ENCODE measurements around the gene CTNNA2. TPM values are rescaled to one million over a fixed set of nuclear protein-coding genes. Genes with fewer than 3 reads are reported as not detected.

CTNNA2 gene
- total RNA-seq, 1 donor from 2014 or later: not detected

DNA sequence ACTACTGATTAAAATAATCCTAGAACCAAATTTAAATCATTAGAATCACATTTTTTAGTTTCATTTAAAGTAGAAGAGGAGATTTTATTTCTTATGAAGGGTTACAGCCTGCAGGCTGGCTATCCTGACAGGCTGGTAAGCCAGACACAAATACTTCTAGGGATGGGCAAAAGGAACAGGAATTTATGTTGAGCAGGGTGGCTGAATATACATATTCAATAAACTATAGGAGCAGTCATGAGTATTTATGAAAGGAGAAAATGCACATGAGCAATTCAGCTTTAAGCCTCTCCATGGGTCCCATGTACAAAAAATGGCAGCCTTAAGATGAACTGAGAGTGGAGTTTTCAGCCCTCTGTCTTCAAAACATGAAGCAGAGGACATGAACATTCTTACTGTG lies 182.4 kb downstream of the CTNNA2 start:
- ATAC-seq: no peak
- intact Hi-C loops (cut with micrococcal nuclease): no loop called here
- no peak for DNase-seq

DNA sequence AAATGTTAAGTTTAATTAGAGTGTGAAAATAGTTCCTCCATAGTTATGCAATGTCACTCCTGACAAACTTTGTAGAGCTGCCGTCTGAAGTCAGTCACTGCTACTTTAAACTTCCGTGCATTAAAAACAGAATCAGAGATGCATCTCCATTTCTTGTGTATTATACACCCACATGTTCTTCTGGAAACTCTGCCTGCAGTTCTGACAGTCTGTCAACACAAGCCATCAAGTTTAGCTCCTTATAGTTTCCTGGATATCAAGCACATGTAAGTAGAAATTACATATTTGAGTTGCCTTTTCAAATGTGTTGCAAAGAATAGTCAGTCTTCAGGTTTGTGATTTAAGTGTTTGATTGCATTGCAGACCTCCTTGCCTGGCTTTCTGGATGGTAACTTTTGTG lies 184.3 kb downstream of the CTNNA2 start:
- DNase-seq: no peak
- intact Hi-C loops (cut with micrococcal nuclease): no loop called here
- no peak for ATAC-seq

GRCh38 chr2:79700651-79701050 lies 187.8 kb downstream of the CTNNA2 start:
- ATAC-seq (no peak), DNase-seq (no peak)
- intact Hi-C loops (cut with micrococcal nuclease): no loop called here

GRCh38 chr2:79702905-79703304 lies 190.1 kb downstream of the CTNNA2 start:
- intact Hi-C loops (cut with micrococcal nuclease): no loop called here
- ATAC-seq: no peak
- DNase-seq: no peak

- DNase-seq (no peak), ATAC-seq (no peak)
- intact Hi-C loops (cut with micrococcal nuclease): no loop called here
Observed at GRCh38 chr2:79711098-79711497, 198.2 kb downstream of the CTNNA2 start.

DNA sequence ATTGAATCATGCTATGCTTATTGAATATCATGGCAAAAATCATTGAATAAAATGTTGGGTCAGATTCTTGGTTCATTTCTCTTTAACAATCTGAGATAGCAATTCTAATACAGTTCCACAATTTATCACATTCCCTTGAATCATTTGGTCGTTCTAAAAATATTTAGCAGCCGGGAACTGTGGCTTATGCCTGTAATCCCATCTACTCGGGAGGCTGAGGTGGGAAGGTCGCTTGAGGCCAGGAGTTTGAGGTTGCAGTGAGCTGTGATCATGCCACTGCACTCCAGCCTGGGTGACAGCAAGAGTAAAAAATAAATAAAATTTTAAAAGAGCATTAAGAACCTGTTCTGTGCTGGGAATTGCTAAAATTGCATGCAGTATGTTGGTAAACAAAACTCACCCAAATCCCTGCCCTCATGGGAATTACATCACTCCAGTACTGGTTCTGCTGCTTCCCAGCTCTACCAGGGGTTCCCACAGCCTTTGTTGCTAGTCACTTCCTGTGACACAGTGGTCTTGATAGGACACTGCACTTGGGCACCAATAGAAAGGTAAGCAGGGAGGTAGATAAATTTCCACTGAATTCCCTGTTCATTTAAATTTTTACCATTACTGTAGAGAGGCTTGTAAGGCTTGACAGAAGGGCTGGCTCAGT lies 200.4 kb downstream of the CTNNA2 start:
- no peak for DNase-seq
- intact Hi-C loops (cut with micrococcal nuclease): no loop called here
- ATAC-seq: no peak

GRCh38 chr2:79714283-79714682 lies 201.4 kb downstream of the CTNNA2 start:
- intact Hi-C loops (cut with micrococcal nuclease): no loop called here
- no peak for DNase-seq
- ATAC-seq: no peak

DNA sequence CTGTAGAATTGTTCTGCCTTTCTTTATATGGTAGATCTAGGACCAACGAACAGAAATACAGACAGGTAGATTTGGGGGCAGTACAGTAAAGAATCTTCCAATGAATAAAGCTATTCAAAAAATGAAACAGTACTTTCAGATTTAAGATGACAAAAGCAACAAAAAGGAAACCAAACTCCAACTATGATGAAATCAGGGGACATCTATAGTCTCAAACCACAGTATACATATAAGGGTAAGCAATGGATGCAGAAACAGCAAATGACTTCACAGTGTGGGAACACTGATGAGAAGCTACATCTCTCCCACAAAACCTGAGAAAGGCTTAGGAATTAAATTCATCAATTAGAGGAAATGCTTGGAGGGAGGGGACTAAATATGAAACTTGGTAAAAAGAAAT lies 202.5 kb downstream of the CTNNA2 start:
- DNase-seq: no peak
- intact Hi-C loops (cut with micrococcal nuclease): no loop called here
- no peak for ATAC-seq

GRCh38 chr2:79716266-79716665 lies 203.4 kb downstream of the CTNNA2 start:
- no peak for ATAC-seq
- intact Hi-C loops (cut with micrococcal nuclease): no loop called here
- no peak for DNase-seq

GRCh38 chr2:79717364-79718007 lies 204.6 kb downstream of the CTNNA2 start:
- DNase-seq: no peak
- intact Hi-C loops (cut with micrococcal nuclease): no loop called here
- no peak for ATAC-seq

GRCh38 chr2:79721061-79721460 lies 208.2 kb downstream of the CTNNA2 start:
- intact Hi-C loops (cut with micrococcal nuclease): no loop called here
- no peak for ATAC-seq

GRCh38 chr2:79721966-79722365 lies 209.1 kb downstream of the CTNNA2 start:
- no peak for DNase-seq
- intact Hi-C loops (cut with micrococcal nuclease): no loop called here
- no peak for ATAC-seq

More at GRCh38 chr2:79721061-79721460, 208.2 kb downstream of the CTNNA2 start:
- no peak for DNase-seq

DNA sequence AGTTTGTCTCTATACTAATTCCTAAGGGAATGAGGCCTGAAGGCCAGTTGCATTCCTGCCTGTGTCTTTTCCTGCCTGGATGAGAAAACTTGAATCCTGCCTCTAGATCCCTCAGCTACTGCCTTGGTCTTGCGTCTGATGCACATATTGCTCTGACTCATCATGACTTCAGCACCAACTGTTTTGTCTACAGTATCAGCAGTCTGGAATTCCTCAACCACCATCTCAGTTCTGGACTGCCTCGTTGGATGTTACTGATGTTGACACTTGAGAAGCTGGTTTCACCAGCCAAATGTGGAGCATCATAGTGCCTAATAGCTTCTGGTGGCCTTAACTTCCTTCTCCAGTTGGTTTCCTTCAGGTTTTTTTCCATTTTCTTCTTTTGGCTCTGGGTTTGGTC lies 211.0 kb downstream of the CTNNA2 start:
- DNase-seq: no peak
- ATAC-seq: no peak
- intact Hi-C loops (cut with micrococcal nuclease): no loop called here

DNA sequence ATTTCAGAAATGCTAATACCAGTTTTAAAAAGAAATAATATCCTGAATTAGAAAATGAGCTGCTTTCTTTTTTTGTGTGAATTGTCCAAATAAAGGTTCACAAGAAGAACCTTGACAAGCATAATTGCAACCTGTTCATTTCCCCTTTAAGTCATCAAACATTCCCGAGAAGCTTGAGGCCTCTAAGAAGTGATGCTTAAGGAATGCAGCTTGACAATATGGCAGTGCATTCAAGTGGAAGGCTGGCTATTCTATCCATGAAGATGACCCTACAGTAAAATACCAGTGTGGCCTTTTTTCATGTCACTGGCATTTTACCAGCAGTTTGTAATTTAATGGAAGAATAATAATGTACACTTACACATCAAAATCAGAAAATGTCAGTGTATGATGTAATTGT lies 216.7 kb downstream of the CTNNA2 start:
- DNase-seq (no peak), ATAC-seq (no peak)
- intact Hi-C loops (cut with micrococcal nuclease): no loop called here

GRCh38 chr2:79734518-79734917 lies 221.7 kb downstream of the CTNNA2 start:
- ATAC-seq (no peak), DNase-seq (no peak)
- intact Hi-C loops (cut with micrococcal nuclease): no loop called here

- ATAC-seq: no peak
- intact Hi-C loops (cut with micrococcal nuclease): no loop called here
- no peak for DNase-seq
Observed at GRCh38 chr2:79740879-79741443, 228.1 kb downstream of the CTNNA2 start.

DNA sequence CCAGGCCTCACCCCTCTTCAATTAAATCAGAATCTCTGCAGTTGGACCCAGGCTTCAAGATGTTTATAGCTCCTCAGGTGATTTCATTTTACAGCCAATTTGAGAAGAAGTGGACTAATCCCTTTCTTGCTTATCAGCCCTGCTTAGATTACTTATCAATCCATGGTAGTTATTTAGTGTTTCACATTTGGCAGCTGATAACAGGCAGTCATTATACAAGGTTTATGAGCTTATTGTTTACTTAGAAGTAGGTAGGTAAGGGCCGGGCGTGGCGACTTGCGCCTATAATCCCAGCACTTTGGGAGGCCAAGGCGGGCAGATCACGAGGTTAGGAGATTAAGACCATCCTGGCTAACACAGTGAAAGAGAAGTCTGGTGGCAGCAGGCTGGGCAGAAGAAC lies 237.5 kb downstream of the CTNNA2 start:
- intact Hi-C loops (cut with micrococcal nuclease): no loop called here
- ATAC-seq: no peak
- no peak for DNase-seq

- intact Hi-C loops (cut with micrococcal nuclease): no loop called here
- ATAC-seq (no peak), DNase-seq (no peak)
Observed at GRCh38 chr2:79757526-79757925, 244.7 kb downstream of the CTNNA2 start.

DNA sequence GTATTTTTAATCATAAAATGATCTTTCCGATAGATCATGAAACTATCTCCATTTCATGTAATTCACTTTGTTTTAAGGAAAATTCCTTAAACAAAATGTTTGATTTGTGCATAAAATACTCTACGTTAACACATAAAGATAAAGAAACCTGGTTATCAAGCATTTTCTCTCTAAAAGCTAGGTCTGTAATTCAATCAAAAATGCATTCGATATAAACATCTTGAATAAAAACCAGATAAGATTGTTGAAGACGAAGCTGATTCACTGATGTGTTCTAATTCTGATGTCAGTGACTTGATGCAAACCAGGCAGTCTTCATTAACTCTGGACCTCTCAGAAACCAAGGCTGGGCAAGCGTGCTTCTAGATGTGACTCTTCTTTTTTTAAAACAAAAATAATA lies 245.2 kb downstream of the CTNNA2 start:
- DNase-seq: no peak
- no peak for ATAC-seq
- intact Hi-C loops (cut with micrococcal nuclease): no loop called here

DNA sequence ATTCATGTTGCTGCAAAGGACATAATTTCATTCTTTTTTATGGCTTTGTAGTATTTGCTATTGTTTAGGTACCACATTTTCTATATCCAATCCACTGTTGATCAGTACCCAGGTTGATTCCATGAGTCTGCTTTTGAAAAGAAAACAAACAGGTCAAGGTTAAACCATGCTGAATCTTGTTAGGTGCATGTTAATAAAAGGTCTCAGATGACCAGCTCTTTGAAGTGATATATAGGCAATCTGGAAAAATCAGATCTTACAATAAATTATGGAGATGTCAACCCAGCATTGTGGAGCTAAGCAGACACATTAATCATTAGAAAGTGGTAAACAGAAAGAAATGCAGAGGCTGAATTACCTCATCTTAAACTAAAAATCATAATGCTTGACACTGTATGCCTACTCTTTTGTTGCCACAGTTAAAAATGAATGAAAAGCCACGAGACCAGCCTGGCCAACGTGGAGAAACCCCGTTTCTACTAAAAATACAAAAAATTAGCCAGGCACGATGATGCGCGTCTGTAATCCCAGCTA lies 246.0 kb downstream of the CTNNA2 start:
- intact Hi-C loops (cut with micrococcal nuclease): no loop called here
- no peak for DNase-seq
- no peak for ATAC-seq

DNA sequence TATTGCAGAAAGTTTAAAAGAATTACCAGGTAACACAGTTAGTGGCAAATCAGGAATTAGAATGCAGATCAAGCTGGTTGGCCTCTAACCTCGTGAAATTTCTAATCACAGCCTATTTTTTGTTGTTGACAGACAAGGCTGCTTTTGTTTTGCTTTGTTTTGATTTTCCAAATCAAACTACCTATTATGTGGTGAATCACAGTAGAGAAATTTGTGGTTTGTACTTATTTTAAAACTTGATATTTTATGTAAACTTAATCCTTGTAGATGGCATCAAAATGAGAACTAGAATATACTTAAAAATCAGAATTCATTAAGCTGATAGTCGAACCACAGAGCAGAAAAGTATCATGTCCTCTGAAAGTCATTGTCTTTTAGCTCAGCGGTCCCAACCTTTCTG lies 258.1 kb downstream of the CTNNA2 start:
- DNase-seq (no peak), ATAC-seq (no peak)
- intact Hi-C loops (cut with micrococcal nuclease): no loop called here
